CD14-positive monocyte (primary cell): ENCODE data around the gene EXOSC2. TPM values are rescaled to one million over a fixed set of nuclear protein-coding genes. Genes with fewer than 3 reads are reported as not detected.

Source experiments
- DNase-seq, 3 donors: peaks; one replicate each; pipeline ENCODE4 v3.0.0-alpha.2; 2011 to 2022
- H2AFZ ChIP-seq: 2 replicates; pipeline ENCODE4 v1.6.0; 2012; ENCODE audit warnings: mild to moderate bottlenecking, low read depth, low read length, inconsistent platforms; ENCODE audit not compliant: insufficient read depth, poor library complexity, severe bottlenecking
- H3K27ac ChIP-seq, 2 donors: 1 replicate in 1 of 2; 2 replicates in 1 of 2; pipeline ENCODE4 v1.5.1; 2012 to 2013; ENCODE audit warnings: low read length in 2 of 2, control low read depth in 1 of 2, inconsistent platforms in 1 of 2, low read depth in 1 of 2, mild to moderate bottlenecking in 1 of 2
- H3K27me3 ChIP-seq, 2 donors: one replicate each; pipeline versions ENCODE4 v1.6.0 to v1.6.1; 2011 to 2013; ENCODE audit warnings: low read length in 2 of 2; ENCODE audit not compliant: control insufficient read depth in 2 of 2, insufficient read depth in 2 of 2
- H3K36me3 ChIP-seq, 2 donors: replicated peaks in 1 of 2; 1 replicate in 1 of 2; 2 replicates in 1 of 2; pipeline versions ENCODE4 v1.5.1 to v1.6.1; 2012 to 2013; ENCODE audit warnings: low read length in 2 of 2, control low read depth in 1 of 2, inconsistent platforms in 1 of 2, mild to moderate bottlenecking in 1 of 2; ENCODE audit not compliant: insufficient read depth in 2 of 2, control insufficient read depth in 1 of 2
- H3K4me1 ChIP-seq, 2 donors: 1 replicate in 1 of 2; 2 replicates in 1 of 2; pipeline versions ENCODE4 v1.5.1 to v1.6.1; 2012 to 2013; ENCODE audit warnings: low read length in 2 of 2, control low read depth in 1 of 2, inconsistent platforms in 1 of 2, mild to moderate bottlenecking in 1 of 2, moderate library complexity in 1 of 2; ENCODE audit not compliant: insufficient read depth in 2 of 2, control insufficient read depth in 1 of 2
- H3K4me2 ChIP-seq: replicated peaks from 2 replicates; pipeline ENCODE3; 2012; ENCODE audit warnings: low read length, moderate library complexity, mild to moderate bottlenecking; ENCODE audit not compliant: poor library complexity, severe bottlenecking; ENCODE audit errors: extremely low read depth
- H3K4me3 ChIP-seq, 3 experiments: fragments of 200-600 bp in 1 of 3; sonication (generic) in 1 of 3; replicated peaks in 1 of 3; 1 replicate in 2 of 3; 2 replicates in 1 of 3; pipeline ENCODE4 v1.5.1; 2011 to 2013; ENCODE audit warnings: low read length in 3 of 3, mild to moderate bottlenecking in 3 of 3, control low read depth in 2 of 3, low read depth in 2 of 3, inconsistent platforms in 1 of 3, moderate library complexity in 1 of 3
- H3K79me2 ChIP-seq: 2 replicates; pipeline ENCODE4 v1.6.0; 2012; ENCODE audit warnings: mild to moderate bottlenecking, control low read depth, inconsistent platforms, low read length, moderate library complexity; ENCODE audit not compliant: insufficient read depth
- H3K9ac ChIP-seq: 2 replicates; pipeline ENCODE4 v1.6.0; 2017; ENCODE audit warnings: low read length, mild to moderate bottlenecking; ENCODE audit not compliant: insufficient read depth, poor library complexity, severe bottlenecking
- H3K9me3 ChIP-seq, 2 donors: replicated peaks in 1 of 2; 1 replicate in 1 of 2; 2 replicates in 1 of 2; pipeline versions ENCODE4 v1.5.1 to v1.6.1; 2012 to 2013; ENCODE audit warnings: low read length in 2 of 2, control low read depth in 1 of 2; ENCODE audit not compliant: control insufficient read depth in 1 of 2, insufficient read depth in 1 of 2
- H4K20me1 ChIP-seq: 2 replicates; pipeline ENCODE4 v1.6.0; 2012; ENCODE audit warnings: mild to moderate bottlenecking, low read length, control low read depth, moderate library complexity; ENCODE audit not compliant: insufficient read depth
- H3K27ac Mint-ChIP-seq, 7 donors: one replicate each; pipeline ENCODE4 v1.8.0; 2020; ENCODE audit warnings: mild to moderate bottlenecking in 7 of 7, mixed read lengths in 7 of 7, moderate library complexity in 6 of 7, inconsistent platforms in 2 of 7
- H3K27me3 Mint-ChIP-seq, 3 donors: one replicate each; pipeline ENCODE4 v1.8.0; 2021 to 2022; ENCODE audit warnings: low read depth in 3 of 3, mild to moderate bottlenecking in 3 of 3, mixed read lengths in 3 of 3, moderate library complexity in 3 of 3, inconsistent platforms in 1 of 3
- H3K36me3 Mint-ChIP-seq, 2 donors: one replicate each; pipeline ENCODE4 v1.8.0; 2020; ENCODE audit warnings: mixed read lengths in 2 of 2, inconsistent platforms in 1 of 2, mild to moderate bottlenecking in 1 of 2
- H3K4me1 Mint-ChIP-seq: one replicate; pipeline ENCODE4 v1.8.0; 2020; ENCODE audit warnings: mild to moderate bottlenecking, mixed read lengths
- H3K4me3 Mint-ChIP-seq, 2 donors: one replicate each; pipeline ENCODE4 v1.8.0; 2020; ENCODE audit warnings: mild to moderate bottlenecking in 2 of 2, mixed read lengths in 2 of 2, moderate library complexity in 1 of 2
- H3K9me3 Mint-ChIP-seq, 7 donors: one replicate each; pipeline ENCODE4 v1.8.0; 2020 to 2022; ENCODE audit warnings: mixed read lengths in 7 of 7, mild to moderate bottlenecking in 6 of 7, moderate library complexity in 6 of 7, inconsistent platforms in 2 of 7
- WGBS: methylation state at CpG from one replicate; pipeline ENCODE4 v1.1.5; 2013; ENCODE audit warnings: missing lambda C conversion rate; ENCODE audit not compliant: insufficient coverage; 5-methylcytosine and 5-hydroxymethylcytosine counted together
- intact Hi-C, 2 donors: fragments of 100-400 bp; cut with micrococcal nuclease; formaldehyde crosslinking; loops; one replicate each; pipeline versions ENCODE4 v1.15.0 to v1.15.1; 2023
- polyA plus RNA-seq, 3 donors: library from polyadenylated mRNA; depleted of rRNA in 1 of 3; unstranded in 2 of 3; stranded (reverse) in 1 of 3; fragments of 300-500 nt in 2 of 3; fragments of >200 nt in 1 of 3; fragmentation: Illumina TruSeq in 2 of 3; gene quantifications; 1 replicate in 2 of 3; 2 replicates in 1 of 3; pipeline ENCODE4 v1.2.3, GENCODE V29; 2012 to 2021
- TF ChIP-seq, protein P1 (sequence below): fragments of 200-600 bp; IDR thresholded peaks from one replicate; pipeline ENCODE4 v1.8.0; 2022; ENCODE audit warnings: antibody characterized with exemption, mild to moderate bottlenecking

Gene EXOSC2
- polyA plus RNA-seq, 3 donors, result 10.2 to 15.8 (median 11.2) TPM

DNA sequence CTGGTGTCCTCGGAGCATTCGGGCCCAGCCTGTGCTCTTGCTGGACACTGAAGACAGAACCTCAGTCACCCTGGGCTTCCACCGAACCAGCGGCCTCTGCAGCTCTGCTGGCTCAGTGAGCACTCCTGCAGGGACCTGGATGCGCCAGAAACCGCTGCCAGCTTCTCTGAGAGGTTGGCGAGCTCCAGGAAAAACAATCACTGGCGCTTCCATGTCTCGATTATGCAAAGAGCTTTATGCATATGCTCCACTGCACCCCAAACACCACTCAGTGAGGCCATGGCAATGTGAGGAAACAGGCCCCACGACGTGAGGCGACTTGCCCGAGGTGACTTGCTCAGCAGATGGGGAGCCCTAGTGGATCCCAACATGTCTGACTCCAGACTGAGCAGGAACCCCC is 18.2 kb upstream of the EXOSC2 start:
- Histone ChIP-seq H4K20me1 (no peaks in the 10 kb centered on the region), H3K27ac (no peak overlapping the region), H3K4me1 (no peaks in the 10 kb centered on the region), H3K27me3 (peaks cover 0 to 13% of the 10 kb centered on the region in 2 donors), H3K4me2 (no peak overlapping the region), H2AFZ (no peak overlapping the region), H3K79me2 (no peaks in the 10 kb centered on the region), H3K36me3 (no peaks in the 10 kb centered on the region), H3K9ac (no peak overlapping the region), H3K4me3 (no peak overlapping the region), H3K9me3 (no peaks in the 10 kb centered on the region)
- peaks cover 18 to 47% (median 24%) of the 10 kb centered on the region in 3 donors for H3K27me3 Mint-ChIP-seq
- H3K4me1 Mint-ChIP-seq, result no peaks in the 10 kb centered on the region
- no peak for DNase-seq
- no peak overlapping the region for H3K27ac Mint-ChIP-seq
- H3K4me3 Mint-ChIP-seq, result no peak overlapping the region
- peaks cover 0 to 4% (median 0%) of the 10 kb centered on the region in 7 donors for H3K9me3 Mint-ChIP-seq
- 93% methylated on average over 12 of the region's 13 CpGs for WGBS
- TF ChIP-seq, protein P1, sequence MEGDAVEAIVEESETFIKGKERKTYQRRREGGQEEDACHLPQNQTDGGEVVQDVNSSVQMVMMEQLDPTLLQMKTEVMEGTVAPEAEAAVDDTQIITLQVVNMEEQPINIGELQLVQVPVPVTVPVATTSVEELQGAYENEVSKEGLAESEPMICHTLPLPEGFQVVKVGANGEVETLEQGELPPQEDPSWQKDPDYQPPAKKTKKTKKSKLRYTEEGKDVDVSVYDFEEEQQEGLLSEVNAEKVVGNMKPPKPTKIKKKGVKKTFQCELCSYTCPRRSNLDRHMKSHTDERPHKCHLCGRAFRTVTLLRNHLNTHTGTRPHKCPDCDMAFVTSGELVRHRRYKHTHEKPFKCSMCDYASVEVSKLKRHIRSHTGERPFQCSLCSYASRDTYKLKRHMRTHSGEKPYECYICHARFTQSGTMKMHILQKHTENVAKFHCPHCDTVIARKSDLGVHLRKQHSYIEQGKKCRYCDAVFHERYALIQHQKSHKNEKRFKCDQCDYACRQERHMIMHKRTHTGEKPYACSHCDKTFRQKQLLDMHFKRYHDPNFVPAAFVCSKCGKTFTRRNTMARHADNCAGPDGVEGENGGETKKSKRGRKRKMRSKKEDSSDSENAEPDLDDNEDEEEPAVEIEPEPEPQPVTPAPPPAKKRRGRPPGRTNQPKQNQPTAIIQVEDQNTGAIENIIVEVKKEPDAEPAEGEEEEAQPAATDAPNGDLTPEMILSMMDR, result no peak
- no peaks in the 10 kb centered on the region for H3K36me3 Mint-ChIP-seq
- intact Hi-C loops, result no loop called here

DNA sequence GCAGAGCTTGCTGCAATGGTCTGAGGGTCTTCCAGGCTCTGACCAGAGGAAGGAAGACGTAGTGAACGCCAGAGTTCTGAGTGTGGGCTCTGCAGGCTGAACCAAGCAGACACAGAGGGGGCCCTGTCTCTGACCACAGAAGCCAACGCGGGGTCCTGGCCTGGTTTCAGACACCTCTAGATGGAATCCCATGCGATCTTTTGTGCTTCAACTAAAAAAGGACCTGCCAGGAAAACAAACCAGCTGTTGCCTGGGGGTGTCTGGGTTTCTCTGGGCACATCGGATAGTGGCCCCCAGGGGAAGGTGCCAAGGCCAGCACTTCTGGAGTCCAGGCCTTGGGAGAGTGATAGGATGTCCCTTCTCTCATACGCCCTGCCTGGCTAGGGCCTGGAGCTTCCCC is 16.3 kb upstream of the EXOSC2 start:
- H3K9me3 ChIP-seq, result no peaks in the 10 kb centered on the region
- peaks cover 8% of the 10 kb centered on the region for H3K4me1 Mint-ChIP-seq
- no peak overlapping the region for H3K27ac Mint-ChIP-seq
- no peaks in the 10 kb centered on the region for H3K79me2 ChIP-seq
- H3K4me3 ChIP-seq, result no peak overlapping the region
- 65% methylated on average over 6 of the region's 7 CpGs for WGBS
- intact Hi-C loops, result no loop called here
- H3K27me3 ChIP-seq, result peaks cover 2 to 23% of the 10 kb centered on the region in 2 donors
- peaks cover 10 to 13% of the 10 kb centered on the region in 2 donors for H3K4me1 ChIP-seq
- no peak overlapping the region for H3K4me2 ChIP-seq
- TF ChIP-seq, protein P1, result no peak
- no peaks in the 10 kb centered on the region for H3K36me3 Mint-ChIP-seq
- peaks cover 0 to 7% (median 0%) of the 10 kb centered on the region in 7 donors for H3K9me3 Mint-ChIP-seq
- peaks cover 20 to 56% (median 24%) of the 10 kb centered on the region in 3 donors for H3K27me3 Mint-ChIP-seq
- no peak for DNase-seq
- no peaks in the 10 kb centered on the region for H3K36me3 ChIP-seq
- no peak overlapping the region for H3K4me3 Mint-ChIP-seq
- no peak overlapping the region for H2AFZ ChIP-seq
- no peaks in the 10 kb centered on the region for H4K20me1 ChIP-seq
- H3K9ac ChIP-seq, result no peak overlapping the region
- H3K27ac ChIP-seq, result no peak overlapping the region
